DOHH2 (cell line): ENCODE results near the gene METTL1.

Experiments
- CTCF ChIP-seq: fragments of 200-600 bp; sonication (generic); IDR thresholded peaks from one replicate; pipeline ENCODE4 v1.5.1; 2014; ENCODE audit warnings: antibody characterized with exemption, mild to moderate bottlenecking, low read depth, low read length; ENCODE audit not compliant: poor library complexity, severe bottlenecking
- EZH2phosphoT487 ChIP-seq: fragments of 200-600 bp; sonication (generic); IDR thresholded peaks from 2 replicates; pipeline ENCODE4 v1.6.1; 2017; ENCODE audit warnings: borderline replicate concordance, mild to moderate bottlenecking, antibody characterized with exemption, low read length, moderate library complexity, mixed read lengths

- peak; percentile 96 for TF ChIP-seq CTCF
- no peak for TF ChIP-seq EZH2phosphoT487
Measured at GRCh38 chr12:57756406-57757341, 15.2 kb downstream of the METTL1 start.
